WTC11 (cell line): ENCODE data around the gene MEGF11. TPM values are rescaled to one million over a fixed set of nuclear protein-coding genes. Genes with fewer than 3 reads are reported as not detected.

Experiments
- ATAC-seq: fragments of 200-7000 bp; cut with Tn5 transposase; 2 replicates; pipeline ENCODE4 v1.10.0; 2021; ENCODE audit warnings: mild to moderate bottlenecking, moderate library complexity
- CTCF ChIA-PET: fragments of 300-600 bp; sonication (Branson Sonifier 250); formaldehyde crosslinking; loops from one replicate; lab custom pipeline; 2021; ENCODE audit warnings: antibody characterized with exemption; lab: Charles Lee
- POLR2A ChIA-PET: fragments of 350-600 bp; sonication (Branson Sonifier 250); formaldehyde crosslinking; loops from one replicate; lab custom pipeline; 2021; ENCODE audit warnings: antibody characterized with exemption; lab: Charles Lee
- DNase-seq: peaks from one replicate; pipeline ENCODE4 v3.0.0; 2021; ENCODE audit warnings: low spot score
- H3K27ac Mint-ChIP-seq: 2 replicates; pipeline ENCODE4 v1.8.0; 2021; ENCODE audit warnings: mixed read lengths
- H3K27me3 Mint-ChIP-seq: 2 replicates; pipeline ENCODE4 v1.8.0; 2021; ENCODE audit warnings: low read depth, mild to moderate bottlenecking, moderate library complexity, mixed read lengths
- H3K36me3 Mint-ChIP-seq: 2 replicates; pipeline ENCODE4 v1.8.0; 2021; ENCODE audit warnings: mixed read lengths
- H3K4me1 Mint-ChIP-seq: 2 replicates; pipeline ENCODE4 v1.8.0; 2022; ENCODE audit warnings: mixed read lengths
- H3K4me3 Mint-ChIP-seq: 2 replicates; pipeline ENCODE4 v1.8.0; 2021; ENCODE audit warnings: mild to moderate bottlenecking, moderate library complexity, mixed read lengths
- H3K9me3 Mint-ChIP-seq: 2 replicates; pipeline ENCODE4 v1.8.0; 2021; ENCODE audit warnings: mixed read lengths
- CREM ChIP-seq: sonication (generic); formaldehyde crosslinking; IDR thresholded peaks from 2 replicates; pipeline ENCODE4 v1.8.1; 2022; ENCODE audit warnings: mild to moderate bottlenecking, missing genetic modification reagents, moderate library complexity
- FOXK1 ChIP-seq: sonication (generic); formaldehyde crosslinking; IDR thresholded peaks from 2 replicates; pipeline ENCODE4 v1.8.0; 2022; ENCODE audit warnings: mild to moderate bottlenecking, moderate library complexity, missing genetic modification reagents
- GRHL2 ChIP-seq: fragments of 250-450 bp; sonication (Bioruptor Pico); IDR thresholded peaks from 2 replicates; pipeline ENCODE4 v1.8.0; 2022; ENCODE audit warnings: mild to moderate bottlenecking, moderate library complexity; ENCODE audit not compliant: insufficient replicate concordance, severe bottlenecking
- GTF2I ChIP-seq: fragments of 250-450 bp; sonication (Bioruptor Pico); conservative IDR thresholded peaks from 2 replicates; pipeline ENCODE4 v1.4.0; 2021; ENCODE audit warnings: mild to moderate bottlenecking
- MXD4 ChIP-seq: fragments of 250-450 bp; sonication (Bioruptor Pico); IDR thresholded peaks from 2 replicates; pipeline ENCODE4 v1.8.0; 2021; ENCODE audit warnings: mild to moderate bottlenecking, moderate library complexity, borderline replicate concordance
- MYBL2 ChIP-seq: sonication (generic); formaldehyde crosslinking; IDR thresholded peaks from 2 replicates; pipeline ENCODE4 v1.8.1; 2023; ENCODE audit warnings: mild to moderate bottlenecking, moderate library complexity, missing genetic modification reagents
- NFYB ChIP-seq: sonication (generic); formaldehyde crosslinking; conservative IDR thresholded peaks from 2 replicates; pipeline ENCODE4 v1.8.0; 2022; ENCODE audit warnings: low read depth, missing genetic modification reagents
- NR2C2 ChIP-seq: sonication (generic); formaldehyde crosslinking; IDR thresholded peaks from 2 replicates; pipeline ENCODE4 v1.8.0; 2022; ENCODE audit warnings: mild to moderate bottlenecking, missing genetic modification reagents
- PRRX2 ChIP-seq: fragments of 250-450 bp; sonication (Bioruptor Pico); IDR thresholded peaks from 2 replicates; pipeline ENCODE4 v1.8.0; 2021; ENCODE audit warnings: mild to moderate bottlenecking
- SMAD3 ChIP-seq: sonication (generic); formaldehyde crosslinking; IDR thresholded peaks from 2 replicates; pipeline ENCODE4 v1.8.0; 2022; ENCODE audit warnings: missing genetic modification reagents, mild to moderate bottlenecking, borderline replicate concordance
- ZNF219 ChIP-seq: sonication (generic); formaldehyde crosslinking; IDR thresholded peaks from 2 replicates; pipeline ENCODE4 v1.8.0; 2023; ENCODE audit warnings: missing genetic modification reagents, mild to moderate bottlenecking, borderline replicate concordance
- ZNF423 ChIP-seq: fragments of 250-450 bp; sonication (Bioruptor Pico); IDR thresholded peaks from 2 replicates; pipeline ENCODE4 v2.1.2; 2022; ENCODE audit warnings: mild to moderate bottlenecking, moderate library complexity
- total RNA-seq: library from RNA; stranded (reverse); gene quantifications from 3 replicates; pipeline ENCODE4 v1.2.3, GENCODE V29; 2021
- TF ChIP-seq, protein P1 (sequence below): sonication (generic); formaldehyde crosslinking; IDR thresholded peaks from 2 replicates; pipeline ENCODE4 v1.8.0; 2023; ENCODE audit warnings: missing genetic modification reagents, mild to moderate bottlenecking, borderline replicate concordance
- TF ChIP-seq, protein P2 (sequence below): sonication (generic); formaldehyde crosslinking; IDR thresholded peaks from 2 replicates; pipeline ENCODE4 v1.8.0; 2023; ENCODE audit warnings: mild to moderate bottlenecking, missing genetic modification reagents
- TF ChIP-seq, protein P3 (sequence below): fragments of 250-450 bp; sonication (Bioruptor Pico); conservative IDR thresholded peaks from 2 replicates; pipeline ENCODE4 v1.9.0; 2021; ENCODE audit warnings: mild to moderate bottlenecking
- TF ChIP-seq, protein P4 (sequence below): sonication (generic); formaldehyde crosslinking; IDR thresholded peaks from 2 replicates; pipeline ENCODE4 v1.8.1; 2022; ENCODE audit warnings: low read depth, mild to moderate bottlenecking, moderate library complexity, missing genetic modification reagents, borderline replicate concordance
- TF ChIP-seq, protein P5 (sequence below): sonication (generic); formaldehyde crosslinking; IDR thresholded peaks from 2 replicates; pipeline ENCODE4 v1.8.1; 2023; ENCODE audit warnings: mild to moderate bottlenecking, missing genetic modification reagents, moderate library complexity
- TF ChIP-seq, protein P6 (sequence below): fragments of 250-450 bp; sonication (Bioruptor Pico); IDR thresholded peaks from 2 replicates; pipeline ENCODE4 v1.9.0; 2021; ENCODE audit warnings: mild to moderate bottlenecking
- TF ChIP-seq, protein P7 (sequence below): sonication (generic); formaldehyde crosslinking; IDR thresholded peaks from 2 replicates; pipeline ENCODE4 v1.8.1; 2022; ENCODE audit warnings: mild to moderate bottlenecking, moderate library complexity, missing genetic modification reagents
- TF ChIP-seq, protein P8 (sequence below): sonication (generic); formaldehyde crosslinking; IDR thresholded peaks from 2 replicates; pipeline ENCODE4 v1.8.0; 2023; ENCODE audit warnings: missing genetic modification reagents

Gene MEGF11
- total RNA-seq, 1 experiment from 2014 or later = 3.3 TPM

DNA sequence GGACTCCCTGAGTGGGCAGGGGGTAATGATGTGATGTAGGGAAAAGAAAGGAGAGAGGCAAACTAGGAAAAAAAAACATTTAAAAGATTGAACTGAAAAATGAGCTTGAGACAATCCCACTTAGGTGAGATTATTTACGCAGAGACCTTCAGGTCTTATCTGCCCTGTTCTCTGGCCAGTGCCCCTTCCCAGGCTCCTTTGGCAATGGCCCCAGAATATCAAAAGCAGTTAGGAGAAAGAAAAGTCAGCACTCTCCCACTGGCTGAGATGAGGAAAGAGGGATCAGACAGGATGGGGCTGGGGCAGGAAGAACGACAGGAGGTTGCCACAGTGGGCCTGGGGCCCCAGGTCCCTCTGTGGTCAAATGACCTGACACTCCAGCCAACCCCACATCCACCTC, 105.4 kb downstream of the MEGF11 start (continued):
- TF ChIP-seq, protein P1, sequence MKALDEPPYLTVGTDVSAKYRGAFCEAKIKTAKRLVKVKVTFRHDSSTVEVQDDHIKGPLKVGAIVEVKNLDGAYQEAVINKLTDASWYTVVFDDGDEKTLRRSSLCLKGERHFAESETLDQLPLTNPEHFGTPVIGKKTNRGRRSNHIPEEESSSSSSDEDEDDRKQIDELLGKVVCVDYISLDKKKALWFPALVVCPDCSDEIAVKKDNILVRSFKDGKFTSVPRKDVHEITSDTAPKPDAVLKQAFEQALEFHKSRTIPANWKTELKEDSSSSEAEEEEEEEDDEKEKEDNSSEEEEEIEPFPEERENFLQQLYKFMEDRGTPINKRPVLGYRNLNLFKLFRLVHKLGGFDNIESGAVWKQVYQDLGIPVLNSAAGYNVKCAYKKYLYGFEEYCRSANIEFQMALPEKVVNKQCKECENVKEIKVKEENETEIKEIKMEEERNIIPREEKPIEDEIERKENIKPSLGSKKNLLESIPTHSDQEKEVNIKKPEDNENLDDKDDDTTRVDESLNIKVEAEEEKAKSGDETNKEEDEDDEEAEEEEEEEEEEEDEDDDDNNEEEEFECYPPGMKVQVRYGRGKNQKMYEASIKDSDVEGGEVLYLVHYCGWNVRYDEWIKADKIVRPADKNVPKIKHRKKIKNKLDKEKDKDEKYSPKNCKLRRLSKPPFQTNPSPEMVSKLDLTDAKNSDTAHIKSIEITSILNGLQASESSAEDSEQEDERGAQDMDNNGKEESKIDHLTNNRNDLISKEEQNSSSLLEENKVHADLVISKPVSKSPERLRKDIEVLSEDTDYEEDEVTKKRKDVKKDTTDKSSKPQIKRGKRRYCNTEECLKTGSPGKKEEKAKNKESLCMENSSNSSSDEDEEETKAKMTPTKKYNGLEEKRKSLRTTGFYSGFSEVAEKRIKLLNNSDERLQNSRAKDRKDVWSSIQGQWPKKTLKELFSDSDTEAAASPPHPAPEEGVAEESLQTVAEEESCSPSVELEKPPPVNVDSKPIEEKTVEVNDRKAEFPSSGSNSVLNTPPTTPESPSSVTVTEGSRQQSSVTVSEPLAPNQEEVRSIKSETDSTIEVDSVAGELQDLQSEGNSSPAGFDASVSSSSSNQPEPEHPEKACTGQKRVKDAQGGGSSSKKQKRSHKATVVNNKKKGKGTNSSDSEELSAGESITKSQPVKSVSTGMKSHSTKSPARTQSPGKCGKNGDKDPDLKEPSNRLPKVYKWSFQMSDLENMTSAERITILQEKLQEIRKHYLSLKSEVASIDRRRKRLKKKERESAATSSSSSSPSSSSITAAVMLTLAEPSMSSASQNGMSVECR (CRISPR knock-in tag) = no peak
- no peak for TF ChIP-seq SMAD3 (CRISPR knock-in tag)
- TF ChIP-seq, protein P2, sequence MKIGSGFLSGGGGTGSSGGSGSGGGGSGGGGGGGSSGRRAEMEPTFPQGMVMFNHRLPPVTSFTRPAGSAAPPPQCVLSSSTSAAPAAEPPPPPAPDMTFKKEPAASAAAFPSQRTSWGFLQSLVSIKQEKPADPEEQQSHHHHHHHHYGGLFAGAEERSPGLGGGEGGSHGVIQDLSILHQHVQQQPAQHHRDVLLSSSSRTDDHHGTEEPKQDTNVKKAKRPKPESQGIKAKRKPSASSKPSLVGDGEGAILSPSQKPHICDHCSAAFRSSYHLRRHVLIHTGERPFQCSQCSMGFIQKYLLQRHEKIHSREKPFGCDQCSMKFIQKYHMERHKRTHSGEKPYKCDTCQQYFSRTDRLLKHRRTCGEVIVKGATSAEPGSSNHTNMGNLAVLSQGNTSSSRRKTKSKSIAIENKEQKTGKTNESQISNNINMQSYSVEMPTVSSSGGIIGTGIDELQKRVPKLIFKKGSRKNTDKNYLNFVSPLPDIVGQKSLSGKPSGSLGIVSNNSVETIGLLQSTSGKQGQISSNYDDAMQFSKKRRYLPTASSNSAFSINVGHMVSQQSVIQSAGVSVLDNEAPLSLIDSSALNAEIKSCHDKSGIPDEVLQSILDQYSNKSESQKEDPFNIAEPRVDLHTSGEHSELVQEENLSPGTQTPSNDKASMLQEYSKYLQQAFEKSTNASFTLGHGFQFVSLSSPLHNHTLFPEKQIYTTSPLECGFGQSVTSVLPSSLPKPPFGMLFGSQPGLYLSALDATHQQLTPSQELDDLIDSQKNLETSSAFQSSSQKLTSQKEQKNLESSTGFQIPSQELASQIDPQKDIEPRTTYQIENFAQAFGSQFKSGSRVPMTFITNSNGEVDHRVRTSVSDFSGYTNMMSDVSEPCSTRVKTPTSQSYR (CRISPR knock-in tag) = no peak
- TF ChIP-seq NR2C2 = no peak
- no peak for TF ChIP-seq PRRX2 (CRISPR knock-in tag)
- TF ChIP-seq, protein P3, sequence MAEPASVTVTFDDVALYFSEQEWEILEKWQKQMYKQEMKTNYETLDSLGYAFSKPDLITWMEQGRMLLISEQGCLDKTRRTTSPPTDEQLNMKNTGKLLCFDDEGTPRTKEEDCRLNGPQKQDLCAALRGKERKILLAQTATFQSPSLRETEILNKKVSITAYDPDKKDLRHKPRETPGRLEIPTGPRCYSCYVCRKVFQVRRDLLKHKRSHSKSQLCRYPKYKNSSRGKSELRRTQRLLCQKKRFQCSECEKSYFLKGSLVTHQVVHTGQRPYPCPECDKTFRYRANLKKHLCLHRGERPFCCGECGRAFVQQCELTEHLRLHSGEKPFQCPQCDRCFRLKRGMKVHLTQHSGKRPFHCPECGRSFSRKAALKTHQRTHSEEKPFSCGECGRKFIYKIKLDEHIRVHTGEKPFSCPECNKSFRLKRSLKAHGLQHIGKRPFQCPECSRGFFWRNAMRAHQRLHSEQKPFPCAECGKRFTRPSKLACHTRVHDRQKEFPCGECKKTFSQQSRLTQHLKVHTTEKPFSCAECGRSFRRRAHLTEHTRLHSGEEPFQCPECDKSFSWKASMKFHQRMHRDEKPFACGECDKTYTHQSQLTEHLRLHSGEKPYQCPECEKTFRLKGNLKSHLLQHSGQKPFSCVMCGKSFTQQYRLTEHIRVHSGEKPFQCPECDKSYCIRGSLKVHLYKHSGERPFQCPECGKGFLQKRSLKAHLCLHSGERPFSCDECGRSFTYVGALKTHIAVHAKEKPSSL = no peak
- TF ChIP-seq GTF2I = no peak
- no peak for TF ChIP-seq MYBL2 (CRISPR knock-in tag)
- no peak for TF ChIP-seq MXD4 (CRISPR knock-in tag)
- TF ChIP-seq CREM (CRISPR knock-in tag) = no peak
- TF ChIP-seq, protein P4, sequence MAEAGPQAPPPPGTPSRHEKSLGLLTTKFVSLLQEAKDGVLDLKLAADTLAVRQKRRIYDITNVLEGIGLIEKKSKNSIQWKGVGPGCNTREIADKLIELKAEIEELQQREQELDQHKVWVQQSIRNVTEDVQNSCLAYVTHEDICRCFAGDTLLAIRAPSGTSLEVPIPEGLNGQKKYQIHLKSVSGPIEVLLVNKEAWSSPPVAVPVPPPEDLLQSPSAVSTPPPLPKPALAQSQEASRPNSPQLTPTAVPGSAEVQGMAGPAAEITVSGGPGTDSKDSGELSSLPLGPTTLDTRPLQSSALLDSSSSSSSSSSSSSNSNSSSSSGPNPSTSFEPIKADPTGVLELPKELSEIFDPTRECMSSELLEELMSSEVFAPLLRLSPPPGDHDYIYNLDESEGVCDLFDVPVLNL (CRISPR knock-in tag) = no peak
- TF ChIP-seq, protein P5, sequence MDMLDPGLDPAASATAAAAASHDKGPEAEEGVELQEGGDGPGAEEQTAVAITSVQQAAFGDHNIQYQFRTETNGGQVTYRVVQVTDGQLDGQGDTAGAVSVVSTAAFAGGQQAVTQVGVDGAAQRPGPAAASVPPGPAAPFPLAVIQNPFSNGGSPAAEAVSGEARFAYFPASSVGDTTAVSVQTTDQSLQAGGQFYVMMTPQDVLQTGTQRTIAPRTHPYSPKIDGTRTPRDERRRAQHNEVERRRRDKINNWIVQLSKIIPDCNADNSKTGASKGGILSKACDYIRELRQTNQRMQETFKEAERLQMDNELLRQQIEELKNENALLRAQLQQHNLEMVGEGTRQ = no peak
- no peak for TF ChIP-seq GRHL2 (CRISPR knock-in tag)

DNA sequence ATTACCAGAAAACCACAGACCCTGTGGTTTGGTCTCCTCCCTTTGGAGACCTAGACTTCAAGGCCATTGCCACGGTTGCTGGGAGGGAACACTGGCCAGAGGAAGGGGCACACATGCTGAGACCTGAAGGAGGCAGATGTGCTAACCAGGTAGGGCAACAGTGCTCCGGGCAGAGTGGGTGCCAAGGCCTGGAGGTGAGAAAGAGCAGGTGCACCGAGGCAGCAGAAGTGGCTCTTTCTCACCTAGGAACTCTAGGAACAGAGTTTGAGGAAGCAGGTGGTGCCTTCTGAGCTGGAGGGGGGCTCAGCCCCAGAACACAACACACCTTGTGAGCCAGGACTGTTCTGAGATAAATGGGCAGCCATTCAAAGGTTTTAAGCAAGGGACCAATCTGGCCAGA, 106.1 kb downstream of the MEGF11 start:
- Mint-ChIP-seq H3K27me3 (no peaks in the 10 kb centered on the region; the same call in 1 of the 2 replicates), H3K36me3 (no peaks in the 10 kb centered on the region), H3K27ac (no peak overlapping the region), H3K4me3 (no peak overlapping the region), H3K9me3 (no peaks in the 10 kb centered on the region), H3K4me1 (peaks cover 22% of the 10 kb centered on the region)
- POLR2A ChIA-PET = no interaction called here
- ATAC-seq = no peak
- CTCF ChIA-PET = no interaction called here
- no peak for TF ChIP-seq ZNF423
- TF ChIP-seq MYBL2 (CRISPR knock-in tag) = no peak
- TF ChIP-seq, protein P6, sequence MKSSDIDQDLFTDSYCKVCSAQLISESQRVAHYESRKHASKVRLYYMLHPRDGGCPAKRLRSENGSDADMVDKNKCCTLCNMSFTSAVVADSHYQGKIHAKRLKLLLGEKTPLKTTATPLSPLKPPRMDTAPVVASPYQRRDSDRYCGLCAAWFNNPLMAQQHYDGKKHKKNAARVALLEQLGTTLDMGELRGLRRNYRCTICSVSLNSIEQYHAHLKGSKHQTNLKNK (CRISPR knock-in tag) = no peak
- no peak for TF ChIP-seq PRRX2 (CRISPR knock-in tag)
- no peak for TF ChIP-seq FOXK1 (CRISPR knock-in tag)
- no peak for TF ChIP-seq NFYB (CRISPR knock-in tag)
- TF ChIP-seq, protein P7, sequence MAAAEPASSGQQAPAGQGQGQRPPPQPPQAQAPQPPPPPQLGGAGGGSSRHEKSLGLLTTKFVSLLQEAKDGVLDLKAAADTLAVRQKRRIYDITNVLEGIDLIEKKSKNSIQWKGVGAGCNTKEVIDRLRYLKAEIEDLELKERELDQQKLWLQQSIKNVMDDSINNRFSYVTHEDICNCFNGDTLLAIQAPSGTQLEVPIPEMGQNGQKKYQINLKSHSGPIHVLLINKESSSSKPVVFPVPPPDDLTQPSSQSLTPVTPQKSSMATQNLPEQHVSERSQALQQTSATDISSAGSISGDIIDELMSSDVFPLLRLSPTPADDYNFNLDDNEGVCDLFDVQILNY = no peak
- TF ChIP-seq, protein P8, sequence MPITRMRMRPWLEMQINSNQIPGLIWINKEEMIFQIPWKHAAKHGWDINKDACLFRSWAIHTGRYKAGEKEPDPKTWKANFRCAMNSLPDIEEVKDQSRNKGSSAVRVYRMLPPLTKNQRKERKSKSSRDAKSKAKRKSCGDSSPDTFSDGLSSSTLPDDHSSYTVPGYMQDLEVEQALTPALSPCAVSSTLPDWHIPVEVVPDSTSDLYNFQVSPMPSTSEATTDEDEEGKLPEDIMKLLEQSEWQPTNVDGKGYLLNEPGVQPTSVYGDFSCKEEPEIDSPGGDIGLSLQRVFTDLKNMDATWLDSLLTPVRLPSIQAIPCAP = no peak
- TF ChIP-seq ZNF219 (CRISPR knock-in tag) = no peak
- DNase-seq = no peak
